Progenitor cell of endocrine pancreas (in vitro differentiated cells): ENCODE results near the gene HSPA14. TPM values are rescaled to one million over a fixed set of nuclear protein-coding genes. Genes with fewer than 3 reads are reported as not detected.

Experiments used
- DNase-seq: peaks from one replicate; pipeline ENCODE4 v3.0.0; 2021; ENCODE audit warnings: low spot score; ENCODE audit not compliant: unreplicated experiment
- H3K27ac Mint-ChIP-seq: 2 replicates; pipeline ENCODE4 v1.8.0; 2021; ENCODE audit warnings: mild to moderate bottlenecking, moderate library complexity, mixed read lengths
- H3K27me3 Mint-ChIP-seq: 2 replicates; pipeline ENCODE4 v1.8.0; 2021; ENCODE audit warnings: mixed read lengths
- H3K36me3 Mint-ChIP-seq: 2 replicates; pipeline ENCODE4 v1.8.0; 2022; ENCODE audit warnings: mixed read lengths; ENCODE audit not compliant: insufficient read depth
- H3K4me1 Mint-ChIP-seq: 2 replicates; pipeline ENCODE4 v1.8.0; 2021; ENCODE audit warnings: low read depth, mixed read lengths
- H3K4me3 Mint-ChIP-seq: 2 replicates; pipeline ENCODE4 v1.8.0; 2021; ENCODE audit warnings: low read depth, mild to moderate bottlenecking, moderate library complexity, mixed read lengths
- H3K9me3 Mint-ChIP-seq: 2 replicates; pipeline ENCODE4 v1.8.0; 2021; ENCODE audit warnings: low read depth, mixed read lengths
- total RNA-seq: library from RNA; stranded (reverse); gene quantifications from 2 replicates; pipeline ENCODE4 v1.2.1, GENCODE V29; 2021
- TF ChIP-seq, protein P1 (sequence below): fragments of 200-600 bp; sonication (generic); IDR thresholded peaks from one replicate; pipeline ENCODE4 v1.5.0; 2021; ENCODE audit warnings: antibody characterized with exemption, mild to moderate bottlenecking; ENCODE audit not compliant: unreplicated experiment

Gene HSPA14
- total RNA-seq, 1 donor from 2014 or later, result 15.2 TPM

GRCh38 chr10:14820010-14820774, 17.9 kb upstream of the HSPA14 start:
- Mint-ChIP-seq H3K36me3 (no peaks in the 10 kb centered on the region), H3K27ac (no peak overlapping the region), H3K27me3 (peaks cover 2% of the 10 kb centered on the region), H3K9me3 (no peaks in the 10 kb centered on the region), H3K4me3 (no peak overlapping the region), H3K4me1 (peaks cover 8% of the 10 kb centered on the region)
- no peak for DNase-seq
- TF ChIP-seq, protein P1, sequence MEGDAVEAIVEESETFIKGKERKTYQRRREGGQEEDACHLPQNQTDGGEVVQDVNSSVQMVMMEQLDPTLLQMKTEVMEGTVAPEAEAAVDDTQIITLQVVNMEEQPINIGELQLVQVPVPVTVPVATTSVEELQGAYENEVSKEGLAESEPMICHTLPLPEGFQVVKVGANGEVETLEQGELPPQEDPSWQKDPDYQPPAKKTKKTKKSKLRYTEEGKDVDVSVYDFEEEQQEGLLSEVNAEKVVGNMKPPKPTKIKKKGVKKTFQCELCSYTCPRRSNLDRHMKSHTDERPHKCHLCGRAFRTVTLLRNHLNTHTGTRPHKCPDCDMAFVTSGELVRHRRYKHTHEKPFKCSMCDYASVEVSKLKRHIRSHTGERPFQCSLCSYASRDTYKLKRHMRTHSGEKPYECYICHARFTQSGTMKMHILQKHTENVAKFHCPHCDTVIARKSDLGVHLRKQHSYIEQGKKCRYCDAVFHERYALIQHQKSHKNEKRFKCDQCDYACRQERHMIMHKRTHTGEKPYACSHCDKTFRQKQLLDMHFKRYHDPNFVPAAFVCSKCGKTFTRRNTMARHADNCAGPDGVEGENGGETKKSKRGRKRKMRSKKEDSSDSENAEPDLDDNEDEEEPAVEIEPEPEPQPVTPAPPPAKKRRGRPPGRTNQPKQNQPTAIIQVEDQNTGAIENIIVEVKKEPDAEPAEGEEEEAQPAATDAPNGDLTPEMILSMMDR, result no peak

GRCh38 chr10:14820775-14821154, 17.3 kb upstream of the HSPA14 start:
- H3K4me3 Mint-ChIP-seq, result no peak overlapping the region
- no peaks in the 10 kb centered on the region for H3K36me3 Mint-ChIP-seq
- peaks cover 8% of the 10 kb centered on the region for H3K27me3 Mint-ChIP-seq
- TF ChIP-seq, protein P1, result no peak
- H3K4me1 Mint-ChIP-seq, result peaks cover 8% of the 10 kb centered on the region
- no peak overlapping the region for H3K27ac Mint-ChIP-seq
- DNase-seq, result no peak
- H3K9me3 Mint-ChIP-seq, result no peaks in the 10 kb centered on the region

GRCh38 chr10:14821635-14822375, 16.3 kb upstream of the HSPA14 start:
- Mint-ChIP-seq H3K27me3 (peaks cover 16% of the 10 kb centered on the region), H3K9me3 (no peaks in the 10 kb centered on the region), H3K27ac (no peak overlapping the region), H3K4me3 (no peak overlapping the region), H3K36me3 (no peaks in the 10 kb centered on the region), H3K4me1 (peaks cover 8% of the 10 kb centered on the region)
- TF ChIP-seq, protein P1, result no peak
- no peak for DNase-seq

- Mint-ChIP-seq H3K27ac (peak overlapping the region; percentile 25), H3K27me3 (peaks cover 16% of the 10 kb centered on the region), H3K9me3 (no peaks in the 10 kb centered on the region), H3K4me1 (peaks cover 8% of the 10 kb centered on the region), H3K36me3 (no peaks in the 10 kb centered on the region), H3K4me3 (no peak overlapping the region)
- TF ChIP-seq, protein P1, result peak; percentile 69
- no peak for DNase-seq
Observed at GRCh38 chr10:14822879-14823755, 15.0 kb upstream of the HSPA14 start.

- no peak overlapping the region for H3K27ac Mint-ChIP-seq
- no peak overlapping the region for H3K4me3 Mint-ChIP-seq
- H3K36me3 Mint-ChIP-seq, result no peaks in the 10 kb centered on the region
- TF ChIP-seq, protein P1, result no peak
- peaks cover 8% of the 10 kb centered on the region for H3K4me1 Mint-ChIP-seq
- H3K27me3 Mint-ChIP-seq, result peaks cover 16% of the 10 kb centered on the region
- no peaks in the 10 kb centered on the region for H3K9me3 Mint-ChIP-seq
- DNase-seq, result no peak
Observed at GRCh38 chr10:14823966-14824365, 14.1 kb upstream of the HSPA14 start.
